ENCODE measurements around the gene RHOG. TPM values are rescaled to one million over a fixed set of nuclear protein-coding genes. Genes with fewer than 3 reads are reported as not detected.

Gene RHOG
- total RNA-seq, 1 experiment from 2014 or later: 26.4 TPM

- H3K14ac ChIP-seq (ENCODE audit: insufficient read depth, low read length): no peak overlapping the region
- H3T11ph ChIP-seq (ENCODE audit: low read length): no peak overlapping the region
- no peak overlapping the region for H3K56ac ChIP-seq (ENCODE audit: insufficient read length, low read depth, low read length)
- no peak overlapping the region for H3K23ac ChIP-seq (ENCODE audit: insufficient read length, low read depth, low read length)
- no peak overlapping the region for H3K9ac ChIP-seq (ENCODE audit: extremely low read depth, insufficient read length, low read length)
- peaks cover 4% of the 10 kb centered on the region; the same call in 1 of the 2 replicates for H3K4me1 ChIP-seq (ENCODE audit: insufficient read depth, low read length)
- H3K27ac ChIP-seq (ENCODE audit: insufficient read length, low read depth, low read length): no peak overlapping the region
- H2AFZ ChIP-seq (ENCODE audit: low read length): no peak overlapping the region
- peak overlapping the region; percentile 40 for H3K4me2 ChIP-seq (ENCODE audit: insufficient read depth, insufficient read length, low read length)
- H3K79me1 ChIP-seq (ENCODE audit: insufficient read depth, low read depth, low read length, poor library complexity, severe bottlenecking): no peaks in the 10 kb centered on the region
- TF ChIP-seq CTCF (conservative IDR thresholded peaks at IDR 0.05): no peak
- peaks cover 50 to 60% of the 10 kb centered on the region in 2 experiments for H3K4me1 Mint-ChIP-seq
- no peak overlapping the region for H4K5ac ChIP-seq (ENCODE audit: insufficient read length, low read depth, low read length)
- no peaks in the 10 kb centered on the region for H3K9me3 ChIP-seq (ENCODE audit: control insufficient read depth, low read depth, low read length)
- no peaks in the 10 kb centered on the region for H4K20me1 ChIP-seq (ENCODE audit: control insufficient read depth, insufficient read depth, insufficient read length)
- no peak overlapping the region for H3K4ac ChIP-seq (ENCODE audit: low read depth, low read length)
- no peaks in the 10 kb centered on the region; the same call in 1 of the 2 replicates for H3K27me3 ChIP-seq (ENCODE audit: insufficient read depth, low read length)
- H4K91ac ChIP-seq (ENCODE audit: insufficient read length, low read depth, low read length): no peak overlapping the region
- H2BK5ac ChIP-seq (ENCODE audit: insufficient read length, low read length): no peak overlapping the region
- H2AK5ac ChIP-seq (ENCODE audit: insufficient read length, low read length): no peak overlapping the region
- H2BK12ac ChIP-seq (ENCODE audit: insufficient read length, low read depth, low read length): no peak overlapping the region
- peaks cover 24% of the 10 kb centered on the region for H3K27me3 Mint-ChIP-seq (ENCODE audit: low read depth)
- no peak overlapping the region for H2BK15ac ChIP-seq (ENCODE audit: low read depth, low read length)
- WGBS (ENCODE audit: extremely low coverage, insufficient read length, low lambda C conversion rate): no CpG with 5 or more reads among the region's 5 CpGs
- no peaks in the 10 kb centered on the region for H3K9me3 Mint-ChIP-seq
- H3K36me3 Mint-ChIP-seq (ENCODE audit: insufficient read depth in 1 of 3, low read depth in 3 of 3): peaks cover 0 to 4% (median 0%) of the 10 kb centered on the region in 3 experiments; a peak in 1 of 7 replicates
- no peak overlapping the region for H2BK120ac ChIP-seq (ENCODE audit: low read depth, low read length, poor library complexity, severe bottlenecking)
- no peak overlapping the region for H4K8ac ChIP-seq (replicated peaks; ENCODE audit: insufficient read length, low read depth, low read length)
- peak overlapping the region in 1 of 3 experiments; percentile 7; a peak in 1 of 7 replicates for H3K27ac Mint-ChIP-seq
- H2BK20ac ChIP-seq (ENCODE audit: low read depth, low read length, poor library complexity, severe bottlenecking): no peak overlapping the region
- H3K4me3 Mint-ChIP-seq: peak overlapping the region; percentile 87 to 93
- H3K79me2 ChIP-seq (ENCODE audit: insufficient read depth, low read length): no peaks in the 10 kb centered on the region
- no peak for DNase-seq
- H3K18ac ChIP-seq (ENCODE audit: insufficient read length, low read depth, low read length): no peak overlapping the region
- H3K23me2 ChIP-seq (ENCODE audit: insufficient read length, low read depth, low read length, poor library complexity, severe bottlenecking): peaks cover 12% of the 10 kb centered on the region
Measured at GRCh38 chr11:3856856-3857553, 16.2 kb upstream of the RHOG start.

Data from H9 (cell line).